Suprapubic skin (tissue), 4 donors: ENCODE measurements around the gene ADAT1.
A peak's percentile ranks its signal among the peaks of the same experiment; 100 is the strongest.

Experiments
- CTCF ChIP-seq, 2 donors: fragments of 200-600 bp in 1 of 2; fragments of 450-650 bp in 1 of 2; sonication (generic) in 1 of 2; IDR thresholded peaks; one replicate each; pipeline ENCODE4 v1.5.1; 2016 to 2019; ENCODE audit warnings: antibody characterized with exemption in 2 of 2, mild to moderate bottlenecking in 1 of 2, moderate library complexity in 1 of 2
- EP300 ChIP-seq: sonication (generic); formaldehyde crosslinking; IDR thresholded peaks from one replicate; pipeline ENCODE4 v1.6.1; 2017; ENCODE audit warnings: antibody characterized with exemption
- POLR2AphosphoS5 ChIP-seq, 3 donors: sonication (generic); formaldehyde crosslinking; IDR thresholded peaks; one replicate each; pipeline ENCODE4 v1.6.1; 2017; ENCODE audit warnings: antibody characterized with exemption in 3 of 3

GRCh38 chr16:75647492-75648264 lies 24.6 kb upstream of the ADAT1 start, which contains the start of the genes KARS1 and TERF2IP:
- TF ChIP-seq CTCF (IDR thresholded peaks at IDR 0.05) (no peak), POLR2AphosphoS5 (IDR thresholded peaks at IDR 0.05) (peak; percentile 73 to 95 (median 89)), EP300 (no peak)
